ENCODE data around the gene EIF4ENIF1.

DNA sequence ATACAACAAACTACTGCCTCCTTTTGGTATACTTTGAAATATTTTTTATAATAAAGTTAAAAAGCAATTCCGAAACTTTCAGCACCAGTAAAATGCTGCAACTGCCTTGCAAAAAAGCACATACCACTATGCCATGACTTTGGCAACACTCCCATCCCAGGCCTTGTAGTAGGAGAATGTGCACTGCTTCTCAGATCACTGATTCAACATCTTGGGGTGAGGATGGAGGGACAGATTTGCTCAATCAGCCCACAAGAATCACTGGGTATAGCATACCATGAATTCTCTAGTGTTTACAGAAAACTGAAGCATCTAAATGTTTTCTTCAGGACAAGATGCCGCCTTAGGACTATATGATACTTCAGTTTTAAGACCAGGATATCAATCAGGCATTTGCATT is 14.9 kb downstream of the EIF4ENIF1 start:
- TF ChIP-seq CTCF (IDR thresholded peaks at IDR 0.05; ENCODE audit: low read length) (no peak), EZH2phosphoT487 (IDR thresholded peaks at IDR 0.05; ENCODE audit: low read length) (no peak)
